Subcutaneous adipose tissue (tissue), 4 donors: Measurements from ENCODE around the gene SCUBE1. TPM values are rescaled to one million over a fixed set of nuclear protein-coding genes. Genes with fewer than 3 reads are reported as not detected.

Experiments
- CTCF ChIP-seq: fragments of 450-650 bp; IDR thresholded peaks from one replicate; pipeline ENCODE4 v1.5.1; 2016; ENCODE audit warnings: low read depth, mild to moderate bottlenecking, control low read depth, antibody characterized with exemption, moderate library complexity
- total RNA-seq, 4 donors: library from RNA; depleted of rRNA; stranded (reverse); fragments of >200 nt; gene quantifications; one replicate each; pipeline ENCODE4 v1.1.0, GENCODE V29; 2016

The SCUBE1 gene
- total RNA-seq, 4 donors from 2014 or later: 0.66 to 4.6 (median 1.7) TPM

- TF ChIP-seq CTCF: no peak
Observed at GRCh38 chr22:43233529-43233928, 109.6 kb downstream of the SCUBE1 start.

GRCh38 chr22:43232445-43232844, 110.7 kb downstream of the SCUBE1 start:
- TF ChIP-seq CTCF: no peak

GRCh38 chr22:43231724-43232034, 111.5 kb downstream of the SCUBE1 start:
- no peak for TF ChIP-seq CTCF

GRCh38 chr22:43230971-43231723, 112.0 kb downstream of the SCUBE1 start:
- no peak for TF ChIP-seq CTCF

GRCh38 chr22:43230571-43230970, 112.6 kb downstream of the SCUBE1 start:
- no peak for TF ChIP-seq CTCF

- no peak for TF ChIP-seq CTCF
Observed at GRCh38 chr22:43228863-43229262, 114.3 kb downstream of the SCUBE1 start.

- TF ChIP-seq CTCF: no peak
Observed at GRCh38 chr22:43228330-43228729, 114.8 kb downstream of the SCUBE1 start.
